Mucosa of descending colon (tissue), 3 donors: ENCODE measurements around the gene PSMD3. TPM values are rescaled to one million over a fixed set of nuclear protein-coding genes. Genes with fewer than 3 reads are reported as not detected.
A peak's percentile ranks its signal among the peaks of the same experiment; 100 is the strongest.

Source experiments
- ATAC-seq: fragments of 200-7000 bp; cut with Tn5 transposase; one replicate; pipeline ENCODE4 v1.9.1; 2020; ENCODE audit warnings: mild to moderate bottlenecking, moderate library complexity
- DNase-seq, 3 donors: peaks; one replicate each; pipeline ENCODE4 v3.0.0-alpha.2; 2020
- H3K36me3 ChIP-seq: fragments of 200-600 bp; one replicate; pipeline ENCODE4 v1.8.0; 2021; ENCODE audit warnings: low read depth, mild to moderate bottlenecking
- H3K4me1 ChIP-seq: fragments of 200-600 bp; one replicate; pipeline ENCODE4 v1.8.0; 2021; ENCODE audit warnings: low read depth, mild to moderate bottlenecking
- H3K4me3 ChIP-seq: fragments of 200-600 bp; one replicate; pipeline ENCODE4 v1.8.0; 2021; ENCODE audit warnings: mild to moderate bottlenecking
- H3K9me3 ChIP-seq: fragments of 200-600 bp; one replicate; pipeline ENCODE4 v1.8.0; 2021; ENCODE audit warnings: mild to moderate bottlenecking
- CTCF ChIP-seq: fragments of 200-600 bp; IDR thresholded peaks from one replicate; pipeline ENCODE4 v1.8.0; 2022; ENCODE audit warnings: antibody characterized with exemption, mild to moderate bottlenecking
- intact Hi-C, 2 donors: fragments of 100-400 bp; cut with DNase I in 1 of 2; cut with micrococcal nuclease in 1 of 2; formaldehyde crosslinking; loops; one replicate each; pipeline versions ENCODE4 v1.11.0 to v1.11.1; 2022; cut with DNase I, micrococcal nuclease
- long read RNA-seq, 2 donors: library from polyadenylated mRNA; unstranded; transcript quantifications; one replicate each; pipeline ENCODE4 v2.0.0, GENCODE V29; 2019 to 2021
- total RNA-seq, 3 donors: library from RNA; stranded (reverse); fragmentation: NEBNext Ultra II Directional in 2 of 3; extraction: Animal tissue kit (Norgen Biotek cat#: 25700) in 2 of 3; gene quantifications; one replicate each; pipeline versions ENCODE4 v1.2.1 to v1.2.4, GENCODE V29; 2021 to 2023
- donor health status: DM: no; HTN: no; CAD: no; lungs with moderate emphysema.
- donor health status: DM: no; HTN: no; CAD: no.
- donor health status: DM: no; HTN: yes; CAD: no.

The PSMD3 gene
- total RNA-seq = 100 to 1,000 TPM in 1 of 3 donors, 10 to 100 TPM in 2; 96.0 to 126 (median 96.8) TPM
- long read RNA-seq, donor 1, transcript PSMD3-201 (12 exons, 2,158 nt) = major isoform, 97 of 119 reads
- long read RNA-seq, donor 1, partial matches to known transcripts = 15 of 119 reads
- long read RNA-seq, donor 1, other reads (novel, unspliced or antisense) = 7 of 119 reads
- long read RNA-seq, donor 2, transcript PSMD3-201 (12 exons, 2,158 nt) = major isoform, 90 of 103 reads
- long read RNA-seq, donor 2, partial matches to known transcripts = 7 of 103 reads
- long read RNA-seq, donor 2, other reads (novel, unspliced or antisense) = 6 of 103 reads

GRCh38 chr17:39980351-39981206, at the start of gene PSMD3:
Gene PSMD3, plus strand, starts transcription at chr17:39980807. Its CDS starts 164 bp downstream, at chr17:39980971.
- peaks cover 13% of the 10 kb centered on the region for H3K36me3 ChIP-seq
- TF ChIP-seq CTCF = peak; percentile 75
- peak; percentile 98 to 99 (median 98) for DNase-seq
- intact Hi-C loops = no loop called here
- peaks cover 13% of the 10 kb centered on the region for H3K4me1 ChIP-seq
- H3K9me3 ChIP-seq = no peaks in the 10 kb centered on the region
- ATAC-seq = peak; percentile 95
- H3K4me3 ChIP-seq = peak within 1 kb of the TSS; percentile 93

GRCh38 chr17:39933912-39934311, 46.7 kb upstream of the PSMD3 start:
- Histone ChIP-seq H3K9me3 (no peaks in the 10 kb centered on the region), H3K4me1 (peaks cover 1% of the 10 kb centered on the region), H3K36me3 (no peaks in the 10 kb centered on the region), H3K4me3 (no peak overlapping the region)
- no peak for TF ChIP-seq CTCF
- no peak for DNase-seq
- ATAC-seq = no peak
- intact Hi-C loops = no loop called here

GRCh38 chr17:39934324-39934723, 46.3 kb upstream of the PSMD3 start:
- intact Hi-C loops = no loop called here
- no peak for TF ChIP-seq CTCF
- DNase-seq (no peak), ATAC-seq (no peak)
- H3K4me1 ChIP-seq = no peaks in the 10 kb centered on the region
- no peaks in the 10 kb centered on the region for H3K9me3 ChIP-seq
- no peak overlapping the region for H3K4me3 ChIP-seq
- no peaks in the 10 kb centered on the region for H3K36me3 ChIP-seq

GRCh38 chr17:39935909-39936308, 44.7 kb upstream of the PSMD3 start:
- Histone ChIP-seq H3K36me3 (no peaks in the 10 kb centered on the region), H3K9me3 (no peaks in the 10 kb centered on the region), H3K4me1 (no peaks in the 10 kb centered on the region), H3K4me3 (no peak overlapping the region)
- TF ChIP-seq CTCF = no peak
- DNase-seq (no peak), ATAC-seq (no peak)
- intact Hi-C loops = no loop called here

- TF ChIP-seq CTCF = no peak
- ATAC-seq (no peak), DNase-seq (no peak)
- no peak overlapping the region for H3K4me3 ChIP-seq
- no peaks in the 10 kb centered on the region for H3K9me3 ChIP-seq
- no peaks in the 10 kb centered on the region for H3K4me1 ChIP-seq
- intact Hi-C loops = no loop called here
- H3K36me3 ChIP-seq = no peaks in the 10 kb centered on the region
These were observed 43.2 kb upstream of the PSMD3 start for GRCh38 chr17:39937447-39937846.
